GM20000 (cell line): Measurements from ENCODE around the gene MC4R.

Experiments used
- DNase-seq: peaks from one replicate; pipeline ENCODE4 v3.0.0; 2012; ENCODE audit warnings: low spot score
- TF ChIP-seq, protein P1 (sequence below): IDR thresholded peaks from 2 replicates; pipeline ENCODE4 v1.5.1; 2012; ENCODE audit warnings: mild to moderate bottlenecking, control low read depth; ENCODE audit errors: extremely low read depth, missing control alignments

Gene MC4R

DNA sequence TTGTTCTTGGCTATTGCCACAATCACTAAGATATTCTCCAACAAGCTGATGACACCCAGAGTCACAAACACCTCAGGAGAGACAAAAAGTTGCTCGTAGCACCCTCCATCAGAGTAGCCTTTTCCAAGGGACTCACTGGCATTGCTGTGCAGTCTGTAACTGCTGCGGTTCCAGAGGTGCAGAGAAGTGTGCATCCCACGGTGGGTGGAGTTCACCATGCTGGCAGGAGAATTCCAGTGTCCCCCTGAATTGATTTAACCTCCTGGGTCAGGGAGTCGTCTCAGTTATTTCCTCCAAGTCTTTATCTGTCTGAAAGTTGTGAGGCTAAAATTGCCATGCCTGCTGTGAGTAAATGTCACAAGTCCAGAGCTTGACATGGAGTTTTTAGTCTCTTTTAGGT, 443 bp downstream of the MC4R start:
- DNase-seq: no peak
- TF ChIP-seq, protein P1, sequence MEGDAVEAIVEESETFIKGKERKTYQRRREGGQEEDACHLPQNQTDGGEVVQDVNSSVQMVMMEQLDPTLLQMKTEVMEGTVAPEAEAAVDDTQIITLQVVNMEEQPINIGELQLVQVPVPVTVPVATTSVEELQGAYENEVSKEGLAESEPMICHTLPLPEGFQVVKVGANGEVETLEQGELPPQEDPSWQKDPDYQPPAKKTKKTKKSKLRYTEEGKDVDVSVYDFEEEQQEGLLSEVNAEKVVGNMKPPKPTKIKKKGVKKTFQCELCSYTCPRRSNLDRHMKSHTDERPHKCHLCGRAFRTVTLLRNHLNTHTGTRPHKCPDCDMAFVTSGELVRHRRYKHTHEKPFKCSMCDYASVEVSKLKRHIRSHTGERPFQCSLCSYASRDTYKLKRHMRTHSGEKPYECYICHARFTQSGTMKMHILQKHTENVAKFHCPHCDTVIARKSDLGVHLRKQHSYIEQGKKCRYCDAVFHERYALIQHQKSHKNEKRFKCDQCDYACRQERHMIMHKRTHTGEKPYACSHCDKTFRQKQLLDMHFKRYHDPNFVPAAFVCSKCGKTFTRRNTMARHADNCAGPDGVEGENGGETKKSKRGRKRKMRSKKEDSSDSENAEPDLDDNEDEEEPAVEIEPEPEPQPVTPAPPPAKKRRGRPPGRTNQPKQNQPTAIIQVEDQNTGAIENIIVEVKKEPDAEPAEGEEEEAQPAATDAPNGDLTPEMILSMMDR: no peak

DNA sequence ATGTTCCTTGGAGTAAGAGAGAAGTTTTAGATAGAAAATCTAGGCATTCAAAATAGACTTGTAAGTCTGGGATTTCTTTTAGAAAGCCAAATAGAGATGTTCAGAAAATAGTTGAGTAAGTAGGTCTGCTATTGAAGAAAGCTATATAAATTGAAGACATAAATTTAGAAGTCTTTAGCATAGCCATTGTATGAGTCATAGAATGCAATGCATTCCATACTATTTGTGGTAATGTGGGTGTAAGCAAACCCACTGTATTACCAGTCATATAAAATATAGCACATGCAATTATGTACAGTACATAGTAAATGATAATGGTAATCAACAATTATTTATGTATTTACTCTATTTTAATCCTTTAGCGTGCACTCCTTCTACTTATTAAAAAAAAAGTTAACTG, 14.1 kb downstream of the MC4R start:
- TF ChIP-seq, protein P1: no peak
- DNase-seq: no peak

DNA sequence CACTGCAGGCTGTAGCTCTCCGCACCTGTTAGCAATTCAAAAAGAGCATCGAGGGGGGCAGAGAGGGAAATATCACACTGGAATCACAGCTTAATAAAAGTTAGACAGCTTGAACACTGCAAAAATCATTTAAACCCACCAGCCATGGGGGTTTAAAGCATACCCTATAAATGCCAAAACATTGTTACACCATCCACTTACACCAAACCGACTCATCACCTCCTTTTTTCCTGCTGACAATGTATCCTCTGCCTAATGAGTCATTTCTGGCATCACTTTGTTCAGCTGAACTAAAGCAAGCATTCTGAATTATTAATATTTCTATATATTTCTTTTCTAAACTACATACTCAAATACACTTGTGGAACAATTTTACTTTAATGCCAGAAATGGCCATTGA, 21.6 kb downstream of the MC4R start:
- DNase-seq: no peak
- TF ChIP-seq, protein P1: no peak

DNA sequence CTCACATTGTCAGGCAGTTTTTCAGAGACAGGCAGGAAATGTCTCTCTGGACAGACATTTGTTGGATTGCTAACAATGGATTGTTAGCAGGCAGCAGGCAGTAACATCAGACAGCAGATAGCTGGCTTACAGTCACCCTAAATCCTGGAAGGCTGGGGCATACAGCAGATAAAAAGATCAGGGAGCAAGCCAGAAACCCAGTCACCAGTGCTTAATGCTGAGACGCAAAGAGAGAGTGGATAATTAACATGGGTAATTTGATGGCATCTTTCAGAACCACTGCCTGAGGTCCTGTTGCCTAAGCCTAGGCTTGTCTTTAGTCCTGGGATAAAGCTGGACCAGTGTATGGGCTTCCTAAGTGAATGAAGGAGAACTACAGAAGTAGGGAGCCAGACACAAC, 22.4 kb downstream of the MC4R start:
- DNase-seq: no peak
- TF ChIP-seq, protein P1: no peak

DNA sequence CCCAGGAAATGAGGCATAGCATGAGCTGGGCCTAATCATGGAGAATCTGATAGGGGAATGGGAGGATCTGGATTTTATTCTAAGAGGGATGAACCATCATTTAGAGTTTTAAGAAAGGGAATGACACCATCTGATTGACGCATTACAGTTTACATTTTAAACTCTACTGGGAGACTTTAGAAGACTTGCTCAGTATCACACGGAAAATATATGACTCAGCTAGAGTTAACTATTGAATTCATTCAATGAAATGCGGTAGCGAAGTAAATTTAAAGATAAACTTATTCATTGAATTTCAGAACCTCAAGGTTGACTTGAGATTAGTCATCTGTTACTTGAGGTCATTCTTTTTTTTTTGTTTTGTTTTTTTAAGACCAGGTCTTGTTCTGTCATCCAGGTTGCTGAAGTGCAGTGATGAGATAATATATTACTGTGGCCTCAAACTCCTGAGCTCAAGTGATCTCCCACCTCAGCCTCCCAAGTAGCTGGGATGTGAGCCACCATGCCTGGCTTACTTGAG, 25.0 kb downstream of the MC4R start:
- no peak for DNase-seq
- TF ChIP-seq, protein P1: no peak

DNA sequence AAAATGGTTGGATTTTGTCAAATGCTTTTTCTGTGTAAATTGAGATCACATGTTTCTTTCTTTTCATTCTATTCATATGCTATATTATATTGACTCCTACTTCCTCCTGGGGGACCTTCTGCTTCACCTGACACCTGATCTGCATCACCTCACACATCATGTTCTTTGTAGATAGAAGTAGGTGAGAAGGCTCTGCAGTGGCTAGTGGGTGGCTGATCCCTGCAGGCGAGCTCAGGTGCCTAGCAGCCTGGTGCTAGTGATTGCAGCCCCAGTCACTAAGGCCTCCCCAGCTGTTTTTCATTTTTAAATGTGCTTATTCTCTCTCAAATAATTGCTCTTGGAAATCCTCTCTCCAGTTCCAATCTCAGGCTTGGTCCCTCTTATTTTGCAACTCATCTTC, 33.6 kb downstream of the MC4R start:
- no peak for DNase-seq
- TF ChIP-seq, protein P1: no peak

DNA sequence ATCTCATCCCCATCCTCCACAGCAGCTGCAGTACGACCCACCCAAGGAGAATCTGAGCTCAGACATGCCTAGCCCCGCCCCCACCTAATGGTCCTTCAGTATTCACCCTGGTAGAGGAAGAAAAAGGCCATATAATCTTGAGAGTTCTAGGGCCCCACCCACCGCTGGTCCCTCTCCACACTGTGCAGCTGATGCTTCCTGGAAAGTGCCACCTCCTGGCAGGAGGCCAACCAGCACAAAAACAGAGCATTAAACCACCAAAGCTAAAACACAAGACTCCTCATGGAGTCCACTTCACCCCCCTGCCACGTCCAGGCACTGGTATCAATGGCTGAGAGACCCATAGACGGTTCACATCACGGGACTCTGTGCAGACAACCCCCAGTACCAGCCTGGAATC, 40.7 kb downstream of the MC4R start:
- TF ChIP-seq, protein P1: no peak
- DNase-seq: no peak
